GM21529 (cell line): Measurements from ENCODE around the gene ATF3.

Source experiments
- ATAC-seq: cut with Tn5 transposase; IDR thresholded peaks from one replicate; pipeline ENCODE4 v1.9.1; 2021; ENCODE audit not compliant: unreplicated experiment

The ATF3 gene

DNA sequence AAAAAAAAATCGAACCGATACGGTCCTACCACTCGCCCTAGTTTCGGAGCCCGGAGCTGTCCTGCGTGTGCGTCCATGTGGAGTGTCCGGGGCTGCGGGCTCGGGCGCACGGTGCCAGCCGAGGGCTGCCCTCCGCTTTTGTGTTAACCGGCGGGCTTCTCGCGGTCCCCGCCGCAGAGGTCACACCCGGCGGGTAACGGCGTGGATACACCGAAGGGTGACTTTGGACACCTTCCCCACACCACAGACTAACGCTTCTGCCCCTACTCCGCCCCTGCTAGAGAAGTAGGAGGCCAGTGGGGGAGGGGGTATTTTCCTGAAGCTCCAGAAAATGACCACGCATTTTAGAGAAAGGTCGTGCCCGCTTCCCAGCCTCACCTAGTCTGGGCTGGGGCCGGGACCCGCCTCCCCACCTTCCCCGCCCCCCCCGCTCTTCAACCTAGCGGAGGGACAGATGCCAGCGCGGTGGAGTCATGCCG is 609 bp upstream of the ATF3 start:
- peak; percentile 5 for ATAC-seq

- peak; percentile 12 for ATAC-seq
Measured at GRCh38 chr1:212608959-212609700, 569 bp downstream of the ATF3 start.

- ATAC-seq = no peak
Measured at GRCh38 chr1:212609701-212610574, 1.4 kb downstream of the ATF3 start.

- ATAC-seq = no peak
Measured at GRCh38 chr1:212610575-212610967, 2.0 kb downstream of the ATF3 start.

DNA sequence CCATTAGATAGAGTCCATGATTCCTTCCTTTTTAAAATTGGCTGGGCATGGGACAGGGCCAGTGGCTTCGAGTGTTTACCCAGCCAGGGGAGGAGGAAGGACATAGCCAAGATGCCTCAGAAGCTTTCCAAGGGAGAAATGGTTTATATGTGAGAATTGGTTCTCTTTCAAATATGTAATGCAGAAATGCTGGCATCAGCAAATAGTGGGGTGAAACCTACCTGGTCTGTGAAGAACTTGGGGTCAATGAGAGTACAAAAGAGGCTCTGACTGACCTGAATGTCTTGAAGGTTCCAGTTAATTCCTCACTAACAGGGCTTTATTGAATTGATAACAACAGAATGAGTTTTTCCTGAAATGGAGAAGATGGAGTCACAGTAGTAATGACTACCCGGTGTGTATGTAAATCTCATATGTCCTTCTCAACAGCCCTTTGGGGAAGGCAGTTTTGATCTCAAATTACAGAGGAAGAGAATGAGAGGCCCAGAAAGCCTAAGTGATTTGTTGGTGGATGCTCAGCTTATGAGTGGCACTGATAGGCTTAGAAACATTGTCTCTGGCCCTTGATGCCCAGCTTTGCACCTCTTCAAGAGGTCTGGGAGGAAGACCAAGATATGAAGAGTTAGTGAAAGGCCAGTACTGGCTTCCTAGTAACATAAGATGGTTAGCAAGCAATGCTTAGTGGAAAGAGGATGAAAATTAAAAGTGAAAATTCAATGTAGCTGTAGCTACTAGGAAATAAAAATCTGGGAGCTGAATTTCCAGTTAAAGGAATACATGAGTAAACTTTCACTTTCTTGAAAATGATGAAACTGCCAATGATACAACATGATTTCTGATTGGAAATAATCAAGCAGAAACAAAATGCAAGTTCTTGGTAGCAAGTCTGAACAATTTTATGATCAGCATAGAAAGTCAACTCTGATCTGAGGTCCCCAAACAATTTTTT is 2.7 kb downstream of the ATF3 start:
- ATAC-seq = no peak

DNA sequence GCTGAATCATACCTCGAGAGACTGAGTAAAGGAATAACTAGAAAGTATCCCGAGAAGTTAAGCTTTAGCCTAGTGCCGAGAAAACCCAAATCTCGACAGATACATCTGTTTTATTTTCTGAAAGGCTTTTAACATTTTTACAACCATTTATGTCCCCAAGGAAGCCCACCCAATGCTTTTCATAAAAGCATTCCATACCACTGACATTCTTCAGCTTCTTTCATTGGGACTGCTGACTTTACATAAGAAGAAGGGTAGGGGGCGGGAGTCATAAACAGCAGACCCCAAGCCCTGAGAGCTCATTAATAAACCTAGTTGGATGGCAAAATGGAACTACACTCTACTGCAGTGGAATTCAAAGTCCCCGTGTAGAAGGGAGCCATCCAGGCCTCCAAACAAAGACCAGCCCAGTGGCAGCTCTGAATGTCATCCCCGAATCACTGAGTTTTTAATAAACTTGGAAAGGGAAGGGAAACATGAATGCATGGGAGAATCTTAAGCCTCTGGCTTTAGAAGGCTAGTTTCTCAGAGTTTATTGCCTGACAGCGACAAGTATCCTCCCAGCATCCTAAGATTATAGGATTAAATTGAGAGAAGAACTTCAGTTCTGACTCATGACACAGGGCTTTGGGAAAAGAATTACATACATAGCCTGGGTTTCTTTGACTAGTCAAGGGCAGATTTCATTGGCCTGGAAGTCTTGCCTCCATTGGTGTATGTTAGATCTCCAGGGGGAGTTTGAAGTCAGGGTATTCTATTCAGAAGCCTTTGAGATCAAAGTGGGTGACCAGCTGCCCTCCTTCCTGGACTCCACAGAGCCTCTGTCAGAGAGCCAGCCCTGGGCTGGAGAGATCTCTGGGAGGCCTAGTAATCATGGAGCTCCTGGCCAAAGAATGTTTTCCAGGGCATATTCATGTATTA is 3.7 kb downstream of the ATF3 start:
- ATAC-seq = no peak

DNA sequence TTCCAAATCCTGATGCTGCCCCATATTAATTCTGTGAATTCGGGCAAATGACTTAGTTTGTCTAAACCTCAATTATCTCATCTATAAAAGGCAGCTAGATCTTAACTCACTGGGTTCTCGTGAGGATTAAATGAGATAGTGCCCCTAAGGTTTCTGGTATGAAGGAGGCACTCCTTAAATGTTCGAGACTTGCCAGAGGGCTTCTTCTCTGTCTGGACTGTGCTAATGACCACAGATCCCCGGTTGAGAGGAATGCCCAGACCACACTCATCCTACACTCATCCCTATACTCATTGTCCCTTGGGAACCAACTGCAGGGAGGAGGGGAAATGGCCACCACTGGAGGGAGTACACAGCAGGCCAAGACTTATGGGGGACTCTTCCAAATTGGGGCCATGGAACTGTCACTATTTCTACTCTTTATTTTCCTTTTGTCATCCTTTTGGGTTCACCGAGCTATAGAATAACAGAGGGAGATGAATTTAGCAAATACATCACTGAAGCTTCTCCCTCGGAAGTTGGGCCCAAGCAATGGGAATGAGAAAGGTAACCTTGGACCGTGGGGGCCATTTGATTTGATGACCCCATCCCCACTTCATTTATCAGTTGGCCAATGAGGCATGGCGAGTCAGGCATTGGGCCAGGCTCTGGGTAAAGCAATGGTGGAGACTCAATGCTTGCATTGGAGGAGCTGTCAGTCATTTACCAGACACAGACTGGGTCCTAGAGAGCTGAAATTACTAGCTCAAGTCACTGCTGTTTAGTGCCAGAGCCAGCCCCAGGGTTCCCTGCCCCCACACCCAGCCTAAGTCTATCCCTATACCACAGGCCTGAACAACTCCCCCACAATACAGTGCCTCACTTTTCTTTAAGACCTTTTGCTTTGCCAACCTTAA is 5.1 kb downstream of the ATF3 start:
- ATAC-seq = no peak

DNA sequence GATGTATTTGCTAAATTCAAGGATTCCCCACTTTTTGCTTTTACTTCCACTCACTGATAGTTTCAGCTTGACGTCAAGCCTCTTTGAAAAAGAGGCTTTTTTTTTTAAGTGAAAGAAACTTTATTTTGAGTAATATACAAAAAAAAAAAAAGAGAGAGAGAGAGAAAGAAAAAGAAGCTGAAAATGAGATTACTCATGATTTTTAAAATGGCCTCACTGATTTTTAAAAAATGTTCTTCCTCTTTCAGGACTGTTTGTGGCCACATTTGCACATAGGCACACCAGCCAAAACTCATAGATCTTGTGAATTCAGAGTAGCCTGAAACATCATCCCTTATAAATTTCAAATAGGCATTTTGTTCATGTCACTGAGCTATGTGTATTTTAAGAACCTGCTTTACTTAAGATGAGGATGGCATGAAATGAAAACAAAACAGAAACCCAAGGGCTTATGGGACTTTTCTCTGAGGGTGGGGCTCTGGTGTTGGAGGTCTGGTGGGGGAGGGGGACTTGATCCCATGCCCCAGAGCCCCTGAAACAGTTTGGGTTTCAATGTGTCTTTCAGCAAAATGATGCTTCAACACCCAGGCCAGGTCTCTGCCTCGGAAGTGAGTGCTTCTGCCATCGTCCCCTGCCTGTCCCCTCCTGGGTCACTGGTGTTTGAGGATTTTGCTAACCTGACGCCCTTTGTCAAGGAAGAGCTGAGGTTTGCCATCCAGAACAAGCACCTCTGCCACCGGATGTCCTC is 6.1 kb downstream of the ATF3 start:
- no peak for ATAC-seq

- no peak for ATAC-seq
Measured at GRCh38 chr1:212615201-212615470, 6.6 kb downstream of the ATF3 start.

- no peak for ATAC-seq
Measured at GRCh38 chr1:212618466-212619210, 10.1 kb downstream of the ATF3 start.

- ATAC-seq = no peak
Measured at GRCh38 chr1:212620293-212620692, 11.7 kb downstream of the ATF3 start.

GRCh38 chr1:212621043-212621948 is 12.7 kb downstream of the ATF3 start:
- no peak for ATAC-seq

DNA sequence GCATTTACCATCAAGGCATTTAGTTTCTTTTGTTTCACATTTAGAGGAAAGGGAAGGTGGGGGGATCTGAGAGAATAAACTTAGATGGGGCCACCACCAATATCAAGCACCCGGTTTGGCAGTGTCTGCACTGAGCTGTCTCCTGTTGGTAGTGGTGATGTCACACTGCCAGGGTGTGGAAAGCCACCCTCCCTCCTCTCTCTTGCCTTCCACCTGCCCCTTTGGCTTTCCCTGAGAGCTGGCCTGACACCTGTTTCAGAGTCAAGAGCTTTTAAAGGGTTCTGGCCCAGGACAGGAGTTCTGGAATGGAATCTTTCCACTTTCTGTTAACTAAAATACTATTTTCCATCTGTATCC is 13.4 kb downstream of the ATF3 start:
- ATAC-seq = no peak

DNA sequence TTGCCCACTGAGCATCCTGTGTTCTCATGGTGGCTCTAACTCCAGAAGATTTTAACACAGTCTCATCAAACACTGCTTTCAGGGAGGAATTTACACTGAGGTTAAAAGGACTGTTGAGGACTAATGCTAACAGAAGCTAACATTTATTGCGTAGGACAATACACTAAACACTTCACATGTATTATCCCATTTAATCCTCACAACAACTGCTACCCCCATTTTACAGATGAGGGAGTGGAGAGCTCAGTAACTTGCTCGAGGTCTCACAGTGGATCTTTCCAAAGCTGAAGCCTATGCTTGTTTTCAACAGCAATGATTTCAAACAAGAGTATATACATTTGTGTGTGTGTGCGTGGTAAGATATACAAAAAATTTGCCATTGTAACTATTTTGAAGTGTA is 13.9 kb downstream of the ATF3 start:
- ATAC-seq = no peak

GRCh38 chr1:212622906-212623305 is 14.3 kb downstream of the ATF3 start:
- ATAC-seq = no peak

DNA sequence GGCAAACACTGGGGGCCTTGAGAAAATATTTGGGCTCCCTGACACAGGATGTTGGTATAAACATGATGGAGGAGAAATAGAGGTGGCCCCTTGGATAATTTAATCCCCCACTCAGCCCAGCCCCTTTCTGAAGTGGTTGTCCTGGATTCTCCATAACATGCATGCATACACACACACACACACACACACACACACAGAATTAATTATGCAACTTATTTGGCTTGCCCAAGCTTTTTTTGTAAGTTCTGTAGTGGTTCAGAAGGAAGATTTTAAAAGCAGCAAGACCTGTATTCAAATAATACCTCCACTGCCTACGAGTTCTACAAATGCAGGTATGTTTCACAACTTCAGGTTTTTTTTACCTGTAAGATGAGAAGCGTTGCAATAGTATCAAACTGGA is 15.0 kb downstream of the ATF3 start:
- ATAC-seq = no peak

DNA sequence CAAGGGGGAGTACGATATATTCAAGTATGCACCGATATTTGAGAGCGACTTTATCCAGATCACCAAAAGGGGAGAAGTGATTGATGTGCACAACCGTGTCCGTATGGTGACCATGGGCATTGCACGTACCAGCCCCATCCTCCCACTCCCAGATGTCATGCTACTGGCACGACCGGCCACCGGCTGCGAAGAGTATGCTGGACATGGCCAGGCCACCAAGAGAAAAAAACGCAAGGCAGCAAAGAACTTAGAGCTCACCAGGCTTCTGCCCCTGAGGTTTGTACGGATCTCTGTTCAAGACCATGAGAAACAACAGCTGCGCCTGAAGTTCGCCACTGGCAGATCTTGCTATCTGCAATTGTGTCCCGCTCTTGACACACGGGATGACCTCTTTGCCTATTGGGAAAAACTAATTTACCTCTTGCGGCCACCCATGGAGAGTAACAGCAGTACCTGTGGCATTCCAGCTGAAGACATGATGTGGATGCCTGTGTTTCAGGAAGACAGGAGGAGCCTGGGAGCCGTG is 16.5 kb downstream of the ATF3 start:
- no peak for ATAC-seq
